ENCODE measurements around the gene CYYR1. TPM values are rescaled to one million over a fixed set of nuclear protein-coding genes. Genes with fewer than 3 reads are reported as not detected.

Gene CYYR1
- total and polyA plus RNA-seq, 2 experiments from 2014 or later = 3.9 to 7.8 TPM

DNA sequence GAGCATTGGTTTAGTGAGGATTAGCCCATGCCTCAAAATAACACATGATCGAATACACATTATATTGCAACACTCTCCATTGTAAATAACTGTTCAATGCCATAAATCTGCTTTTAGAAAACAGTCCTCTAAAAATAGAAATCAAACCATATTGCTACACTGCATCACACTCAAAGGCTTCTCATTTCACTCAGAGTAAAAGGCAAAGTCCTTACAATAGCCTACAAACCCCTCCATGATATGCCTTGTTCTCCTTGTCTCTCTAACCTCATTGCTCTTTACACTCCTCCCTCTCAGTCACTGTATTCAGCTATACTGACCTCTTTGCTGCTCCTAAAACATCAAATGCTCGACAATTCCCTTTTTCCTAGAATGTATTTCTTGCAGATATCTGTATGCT is 64.2 kb downstream of the CYYR1 start:
- TF ChIP-seq, protein P1, sequence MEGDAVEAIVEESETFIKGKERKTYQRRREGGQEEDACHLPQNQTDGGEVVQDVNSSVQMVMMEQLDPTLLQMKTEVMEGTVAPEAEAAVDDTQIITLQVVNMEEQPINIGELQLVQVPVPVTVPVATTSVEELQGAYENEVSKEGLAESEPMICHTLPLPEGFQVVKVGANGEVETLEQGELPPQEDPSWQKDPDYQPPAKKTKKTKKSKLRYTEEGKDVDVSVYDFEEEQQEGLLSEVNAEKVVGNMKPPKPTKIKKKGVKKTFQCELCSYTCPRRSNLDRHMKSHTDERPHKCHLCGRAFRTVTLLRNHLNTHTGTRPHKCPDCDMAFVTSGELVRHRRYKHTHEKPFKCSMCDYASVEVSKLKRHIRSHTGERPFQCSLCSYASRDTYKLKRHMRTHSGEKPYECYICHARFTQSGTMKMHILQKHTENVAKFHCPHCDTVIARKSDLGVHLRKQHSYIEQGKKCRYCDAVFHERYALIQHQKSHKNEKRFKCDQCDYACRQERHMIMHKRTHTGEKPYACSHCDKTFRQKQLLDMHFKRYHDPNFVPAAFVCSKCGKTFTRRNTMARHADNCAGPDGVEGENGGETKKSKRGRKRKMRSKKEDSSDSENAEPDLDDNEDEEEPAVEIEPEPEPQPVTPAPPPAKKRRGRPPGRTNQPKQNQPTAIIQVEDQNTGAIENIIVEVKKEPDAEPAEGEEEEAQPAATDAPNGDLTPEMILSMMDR (IDR thresholded peaks at IDR 0.05; ENCODE audit: low read depth, low read length) = no peak
- no peaks in the 10 kb centered on the region for H3K9me3 ChIP-seq (ENCODE audit: low read depth)
- no peaks in the 10 kb centered on the region for H3K36me3 ChIP-seq
- H3K4me1 ChIP-seq (ENCODE audit: low read depth) = no peaks in the 10 kb centered on the region
- H3K27me3 ChIP-seq = no peaks in the 10 kb centered on the region
- no peak overlapping the region for H3K27ac ChIP-seq
- no peak for DNase-seq (ENCODE audit: low read depth in 1 of 2, low spot score in 1 of 2)
- no peak overlapping the region for H3K4me3 ChIP-seq

DNA sequence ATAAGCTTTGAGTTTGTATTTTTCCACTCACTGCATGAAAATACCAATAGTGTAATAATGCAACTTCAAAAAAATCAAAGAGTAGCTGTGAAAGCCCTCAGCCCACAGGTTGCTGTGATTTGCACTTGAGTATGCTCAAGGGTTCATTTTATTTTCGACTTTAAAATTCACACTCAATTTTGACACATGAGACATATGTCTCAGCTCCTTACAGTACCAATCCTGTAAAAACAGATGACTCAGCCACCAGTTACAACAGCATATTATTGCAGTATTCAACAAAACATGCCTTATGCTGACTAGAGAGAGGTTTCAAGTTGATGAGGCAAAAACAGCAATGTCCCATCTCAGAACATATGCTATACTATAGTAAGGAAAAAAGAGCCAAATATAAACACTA is 66.1 kb downstream of the CYYR1 start:
- Histone ChIP-seq H3K27me3 (no peaks in the 10 kb centered on the region), H3K4me3 (no peak overlapping the region), H3K9me3 (ENCODE audit: low read depth) (no peaks in the 10 kb centered on the region), H3K4me1 (ENCODE audit: low read depth) (no peaks in the 10 kb centered on the region), H3K36me3 (no peaks in the 10 kb centered on the region), H3K27ac (no peak overlapping the region)
- TF ChIP-seq, protein P1 (IDR thresholded peaks at IDR 0.05; ENCODE audit: low read depth, low read length) = no peak
- peak in 1 of 2 donors; percentile 17 for DNase-seq (ENCODE audit: low read depth in 1 of 2, low spot score in 1 of 2)

DNA sequence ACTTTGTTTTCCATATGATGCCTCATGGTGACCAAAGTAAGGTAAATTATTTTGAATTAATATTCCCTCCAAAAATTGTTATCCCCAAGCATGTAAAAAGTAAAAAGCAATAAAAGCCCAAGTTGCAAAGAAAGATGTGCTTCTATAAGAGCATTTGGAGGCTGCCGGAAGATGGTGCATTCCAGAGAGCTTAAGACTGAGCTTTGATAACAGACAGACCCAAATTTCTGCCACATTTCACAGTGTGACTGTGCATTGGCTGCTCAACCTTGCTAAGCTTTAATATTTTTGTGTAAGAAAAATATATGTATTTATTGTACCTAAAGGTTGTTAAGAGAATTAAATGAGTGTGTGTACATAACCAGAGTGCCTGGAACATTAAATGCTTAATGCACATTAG is 67.9 kb downstream of the CYYR1 start:
- no peaks in the 10 kb centered on the region for H3K27me3 ChIP-seq
- H3K4me3 ChIP-seq = no peak overlapping the region
- no peaks in the 10 kb centered on the region for H3K4me1 ChIP-seq (ENCODE audit: low read depth)
- TF ChIP-seq, protein P1 (IDR thresholded peaks at IDR 0.05; ENCODE audit: low read depth, low read length) = no peak
- no peak for DNase-seq (ENCODE audit: low read depth in 1 of 2, low spot score in 1 of 2)
- H3K36me3 ChIP-seq = no peaks in the 10 kb centered on the region
- no peaks in the 10 kb centered on the region for H3K9me3 ChIP-seq (ENCODE audit: low read depth)
- no peak overlapping the region for H3K27ac ChIP-seq

DNA sequence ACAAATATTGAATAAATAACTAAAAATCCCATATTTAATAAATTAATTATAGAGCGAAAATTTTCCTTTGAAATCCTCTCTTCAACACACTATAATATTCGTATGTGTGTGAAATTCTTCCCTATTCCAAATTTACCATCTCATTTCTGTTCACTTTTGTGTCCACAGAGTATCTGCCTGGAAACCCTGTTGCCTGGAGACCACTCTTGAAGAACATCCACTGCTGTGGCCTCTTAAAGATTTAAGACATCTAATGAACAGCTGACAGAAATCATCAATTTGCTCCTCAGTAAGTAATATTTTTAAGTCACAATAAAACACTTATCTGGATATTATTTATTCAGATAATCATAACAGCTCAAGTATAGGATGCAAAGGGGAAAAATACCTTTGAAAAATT is 69.7 kb downstream of the CYYR1 start:
- no peaks in the 10 kb centered on the region for H3K9me3 ChIP-seq (ENCODE audit: low read depth)
- TF ChIP-seq, protein P1 (IDR thresholded peaks at IDR 0.05; ENCODE audit: low read depth, low read length) = no peak
- H3K27ac ChIP-seq = no peak overlapping the region
- H3K4me3 ChIP-seq = no peak overlapping the region
- no peak for DNase-seq (ENCODE audit: low read depth in 1 of 2, low spot score in 1 of 2)
- no peaks in the 10 kb centered on the region for H3K4me1 ChIP-seq (ENCODE audit: low read depth)
- no peaks in the 10 kb centered on the region for H3K36me3 ChIP-seq
- H3K27me3 ChIP-seq = no peaks in the 10 kb centered on the region

DNA sequence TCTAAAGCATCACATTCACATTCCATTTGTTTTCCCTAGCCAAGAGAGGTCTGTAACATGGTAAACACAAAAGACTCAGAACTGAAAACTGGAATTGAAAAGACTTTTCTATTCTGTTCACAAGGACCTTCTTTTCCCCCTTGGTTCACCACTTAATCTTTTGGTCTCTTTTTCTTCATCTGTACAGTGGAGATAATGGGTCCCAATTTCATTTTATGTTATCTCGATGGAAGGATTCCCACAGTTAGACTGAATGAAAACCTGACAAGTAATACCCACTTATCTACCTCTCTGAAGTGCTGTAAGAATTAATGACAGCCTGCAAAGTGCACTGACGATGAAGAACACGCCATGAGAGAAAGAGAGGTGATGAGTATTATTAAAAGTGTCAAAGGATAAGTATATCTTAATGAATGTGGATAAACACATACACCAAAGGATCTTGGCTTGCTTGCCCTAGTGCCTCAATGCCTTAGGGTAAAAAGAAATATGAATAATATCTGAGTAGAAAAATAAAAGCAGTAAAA is 71.5 kb downstream of the CYYR1 start:
- H3K27me3 ChIP-seq = no peaks in the 10 kb centered on the region
- TF ChIP-seq, protein P1 (IDR thresholded peaks at IDR 0.05; ENCODE audit: low read depth, low read length) = no peak
- H3K4me1 ChIP-seq (ENCODE audit: low read depth) = no peaks in the 10 kb centered on the region
- H3K4me3 ChIP-seq = no peak overlapping the region
- H3K27ac ChIP-seq = no peak overlapping the region
- H3K9me3 ChIP-seq (ENCODE audit: low read depth) = no peaks in the 10 kb centered on the region
- H3K36me3 ChIP-seq = no peaks in the 10 kb centered on the region
- DNase-seq (ENCODE audit: low read depth in 1 of 2, low spot score in 1 of 2) = no peak

DNA sequence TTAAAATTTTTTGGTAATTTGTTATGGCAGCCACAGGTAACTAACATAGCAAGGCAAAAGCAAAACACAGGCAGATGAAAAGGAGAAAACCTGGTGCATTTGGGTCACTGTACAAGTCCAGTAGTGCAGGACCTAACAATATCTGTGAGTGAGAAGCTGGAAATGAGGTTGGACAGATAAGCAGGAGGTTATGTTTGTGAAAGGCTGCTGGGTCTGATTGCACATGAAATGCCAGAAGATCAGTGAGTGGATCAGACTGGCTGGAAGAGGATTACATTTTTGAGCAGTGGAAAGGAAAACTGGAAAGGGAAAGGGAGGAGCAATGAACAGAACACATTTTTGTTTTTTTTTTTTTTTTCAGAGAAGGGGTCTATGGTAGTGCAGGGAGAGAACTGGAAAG is 73.6 kb downstream of the CYYR1 start:
- H3K4me1 ChIP-seq (ENCODE audit: low read depth) = no peaks in the 10 kb centered on the region
- no peaks in the 10 kb centered on the region for H3K36me3 ChIP-seq
- DNase-seq (ENCODE audit: low read depth in 1 of 2, low spot score in 1 of 2) = no peak
- no peak overlapping the region for H3K4me3 ChIP-seq
- no peaks in the 10 kb centered on the region for H3K9me3 ChIP-seq (ENCODE audit: low read depth)
- H3K27me3 ChIP-seq = no peaks in the 10 kb centered on the region
- no peak overlapping the region for H3K27ac ChIP-seq
- TF ChIP-seq, protein P1 (IDR thresholded peaks at IDR 0.05; ENCODE audit: low read depth, low read length) = no peak
